ENCODE data around the gene CDH4. TPM values are rescaled to one million over a fixed set of nuclear protein-coding genes. Genes with fewer than 3 reads are reported as not detected.

The CDH4 gene
- total RNA-seq, 1 donor from 2014 or later: 3.2 TPM

- H3K27ac ChIP-seq (ENCODE audit: low read depth, low read length): no peak overlapping the region
- TF ChIP-seq CTCF (IDR thresholded peaks at IDR 0.05; ENCODE audit: insufficient read depth, low read depth, low read length) (no peak), EZH2 (IDR thresholded peaks at IDR 0.05; ENCODE audit: insufficient read depth, low read length) (no peak)
- H3K27me3 ChIP-seq (ENCODE audit: insufficient read depth, low read length): no peaks in the 10 kb centered on the region
- H3K4me1 ChIP-seq (ENCODE audit: insufficient read depth, low read length): no peaks in the 10 kb centered on the region
- FAIRE-seq (no peak), DNase-seq (ENCODE audit: low read depth) (no peak)
- no peaks in the 10 kb centered on the region for H3K9me3 ChIP-seq (ENCODE audit: insufficient read depth, low read depth, low read length)
- Mint-ChIP-seq H3K27ac (ENCODE audit: unreplicated experiment) (no peak overlapping the region), H3K4me3 (ENCODE audit: unreplicated experiment) (no peak overlapping the region), H3K36me3 (ENCODE audit: low read depth, unreplicated experiment) (no peaks in the 10 kb centered on the region), H3K9me3 (ENCODE audit: unreplicated experiment) (peaks cover 2% of the 10 kb centered on the region), H3K4me1 (ENCODE audit: low read depth, unreplicated experiment) (no peaks in the 10 kb centered on the region), H3K27me3 (ENCODE audit: low read depth, unreplicated experiment) (peaks cover 34% of the 10 kb centered on the region)
- H3K4me3 ChIP-seq (ENCODE audit: insufficient read depth, low read depth, low read length): no peak overlapping the region
- no peaks in the 10 kb centered on the region for H3K36me3 ChIP-seq (ENCODE audit: insufficient read depth, low read length)
- H3K79me2 ChIP-seq (ENCODE audit: insufficient read depth, low read length): no peaks in the 10 kb centered on the region
- no peak overlapping the region for H2AFZ ChIP-seq (ENCODE audit: low read depth, low read length)
- H3K4me2 ChIP-seq (ENCODE audit: low read length): no peak overlapping the region
- no peaks in the 10 kb centered on the region for H4K20me1 ChIP-seq (ENCODE audit: insufficient read depth, low read length)
- H3K9ac ChIP-seq (ENCODE audit: low read length): no peak overlapping the region
Observed at GRCh38 chr20:61549865-61550264, 297.8 kb downstream of the CDH4 start.

- Mint-ChIP-seq H3K4me3 (ENCODE audit: unreplicated experiment) (no peak overlapping the region), H3K36me3 (ENCODE audit: low read depth, unreplicated experiment) (no peaks in the 10 kb centered on the region), H3K4me1 (ENCODE audit: low read depth, unreplicated experiment) (peaks cover 12% of the 10 kb centered on the region), H3K9me3 (ENCODE audit: unreplicated experiment) (peaks cover 2% of the 10 kb centered on the region), H3K27me3 (ENCODE audit: low read depth, unreplicated experiment) (peaks cover 28% of the 10 kb centered on the region), H3K27ac (ENCODE audit: unreplicated experiment) (no peak overlapping the region)
- DNase-seq (ENCODE audit: low read depth): no peak
- Histone ChIP-seq H3K79me2 (ENCODE audit: insufficient read depth, low read length) (no peaks in the 10 kb centered on the region), H3K9ac (ENCODE audit: low read length) (no peak overlapping the region), H3K4me3 (ENCODE audit: insufficient read depth, low read depth, low read length) (no peak overlapping the region), H2AFZ (ENCODE audit: low read depth, low read length) (no peak overlapping the region), H3K4me2 (ENCODE audit: low read length) (no peak overlapping the region), H3K27me3 (ENCODE audit: insufficient read depth, low read length) (no peaks in the 10 kb centered on the region), H3K36me3 (ENCODE audit: insufficient read depth, low read length) (no peaks in the 10 kb centered on the region), H4K20me1 (ENCODE audit: insufficient read depth, low read length) (no peaks in the 10 kb centered on the region), H3K27ac (ENCODE audit: low read depth, low read length) (no peak overlapping the region), H3K4me1 (ENCODE audit: insufficient read depth, low read length) (peaks cover 12% of the 10 kb centered on the region), H3K9me3 (ENCODE audit: insufficient read depth, low read depth, low read length) (no peaks in the 10 kb centered on the region)
- FAIRE-seq: no peak
- TF ChIP-seq EZH2 (IDR thresholded peaks at IDR 0.05; ENCODE audit: insufficient read depth, low read length) (no peak), CTCF (IDR thresholded peaks at IDR 0.05; ENCODE audit: insufficient read depth, low read depth, low read length) (no peak)
Observed at GRCh38 chr20:61551401-61551800, 299.3 kb downstream of the CDH4 start.

- no peak overlapping the region for H3K9ac ChIP-seq (ENCODE audit: low read length)
- no peak overlapping the region for H2AFZ ChIP-seq (ENCODE audit: low read depth, low read length)
- H3K4me1 ChIP-seq (ENCODE audit: insufficient read depth, low read length): peaks cover 27% of the 10 kb centered on the region
- H3K36me3 ChIP-seq (ENCODE audit: insufficient read depth, low read length): no peaks in the 10 kb centered on the region
- Mint-ChIP-seq H3K4me3 (ENCODE audit: unreplicated experiment) (no peak overlapping the region), H3K27ac (ENCODE audit: unreplicated experiment) (no peak overlapping the region), H3K27me3 (ENCODE audit: low read depth, unreplicated experiment) (peaks cover 11% of the 10 kb centered on the region), H3K4me1 (ENCODE audit: low read depth, unreplicated experiment) (peaks cover 25% of the 10 kb centered on the region), H3K36me3 (ENCODE audit: low read depth, unreplicated experiment) (no peaks in the 10 kb centered on the region), H3K9me3 (ENCODE audit: unreplicated experiment) (peaks cover 2% of the 10 kb centered on the region)
- H3K27me3 ChIP-seq (ENCODE audit: insufficient read depth, low read length): no peaks in the 10 kb centered on the region
- H3K9me3 ChIP-seq (ENCODE audit: insufficient read depth, low read depth, low read length): no peaks in the 10 kb centered on the region
- no peak overlapping the region for H3K4me3 ChIP-seq (ENCODE audit: insufficient read depth, low read depth, low read length)
- TF ChIP-seq EZH2 (IDR thresholded peaks at IDR 0.05; ENCODE audit: insufficient read depth, low read length): no peak
- TF ChIP-seq CTCF (IDR thresholded peaks at IDR 0.05; ENCODE audit: insufficient read depth, low read depth, low read length): no peak
- DNase-seq (ENCODE audit: low read depth) (no peak), FAIRE-seq (no peak)
- H3K79me2 ChIP-seq (ENCODE audit: insufficient read depth, low read length): no peaks in the 10 kb centered on the region
- H3K27ac ChIP-seq (ENCODE audit: low read depth, low read length): no peak overlapping the region
- no peaks in the 10 kb centered on the region for H4K20me1 ChIP-seq (ENCODE audit: insufficient read depth, low read length)
- no peak overlapping the region for H3K4me2 ChIP-seq (ENCODE audit: low read length)
Observed at GRCh38 chr20:61554617-61555016, 302.6 kb downstream of the CDH4 start.

All from astrocyte (in vitro differentiated cells and primary cell).